ENCODE measurements around the gene CACHD1.

The CACHD1 gene

GRCh38 chr1:64539289-64539688 is 69.4 kb downstream of the CACHD1 start:
- Histone ChIP-seq H3K27me3 (ENCODE audit: insufficient read depth, low read depth, severe bottlenecking) (no peaks in the 10 kb centered on the region), H3K27ac (no peak overlapping the region), H3K36me3 (no peaks in the 10 kb centered on the region), H3K4me3 (ENCODE audit: low read depth, low read length) (no peak overlapping the region), H3K9me3 (ENCODE audit: severe bottlenecking) (no peaks in the 10 kb centered on the region)
- no peak for TF ChIP-seq CTCF (IDR thresholded peaks at IDR 0.05; ENCODE audit: low read depth, low read length)
- no peak for DNase-seq

- Histone ChIP-seq H3K36me3 (no peaks in the 10 kb centered on the region), H3K27ac (no peak overlapping the region), H3K27me3 (ENCODE audit: insufficient read depth, low read depth, severe bottlenecking) (no peaks in the 10 kb centered on the region), H3K4me3 (ENCODE audit: low read depth, low read length) (no peak overlapping the region), H3K9me3 (ENCODE audit: severe bottlenecking) (no peaks in the 10 kb centered on the region)
- no peak for DNase-seq
- TF ChIP-seq CTCF (IDR thresholded peaks at IDR 0.05; ENCODE audit: low read depth, low read length): no peak
Observed at GRCh38 chr1:64539781-64540218, 69.9 kb downstream of the CACHD1 start.

- DNase-seq: no peak
- H3K4me3 ChIP-seq (ENCODE audit: low read depth, low read length): no peak overlapping the region
- no peak overlapping the region for H3K27ac ChIP-seq
- H3K27me3 ChIP-seq (ENCODE audit: insufficient read depth, low read depth, severe bottlenecking): no peaks in the 10 kb centered on the region
- no peaks in the 10 kb centered on the region for H3K36me3 ChIP-seq
- no peak for TF ChIP-seq CTCF (IDR thresholded peaks at IDR 0.05; ENCODE audit: low read depth, low read length)
- H3K9me3 ChIP-seq (ENCODE audit: severe bottlenecking): no peaks in the 10 kb centered on the region
Observed at GRCh38 chr1:64540265-64540791, 70.4 kb downstream of the CACHD1 start.

- no peaks in the 10 kb centered on the region for H3K36me3 ChIP-seq
- H3K4me3 ChIP-seq (ENCODE audit: low read depth, low read length): no peak overlapping the region
- no peak for TF ChIP-seq CTCF (IDR thresholded peaks at IDR 0.05; ENCODE audit: low read depth, low read length)
- H3K27ac ChIP-seq: no peak overlapping the region
- no peaks in the 10 kb centered on the region for H3K27me3 ChIP-seq (ENCODE audit: insufficient read depth, low read depth, severe bottlenecking)
- DNase-seq: no peak
- no peaks in the 10 kb centered on the region for H3K9me3 ChIP-seq (ENCODE audit: severe bottlenecking)
Observed at GRCh38 chr1:64542118-64542517, 72.2 kb downstream of the CACHD1 start.

GRCh38 chr1:64543831-64544230 is 73.9 kb downstream of the CACHD1 start:
- Histone ChIP-seq H3K36me3 (no peaks in the 10 kb centered on the region), H3K9me3 (ENCODE audit: severe bottlenecking) (no peaks in the 10 kb centered on the region), H3K27ac (no peak overlapping the region), H3K4me3 (ENCODE audit: low read depth, low read length) (no peak overlapping the region), H3K27me3 (ENCODE audit: insufficient read depth, low read depth, severe bottlenecking) (no peaks in the 10 kb centered on the region)
- no peak for TF ChIP-seq CTCF (IDR thresholded peaks at IDR 0.05; ENCODE audit: low read depth, low read length)
- DNase-seq: no peak
